HL-60 (cell line): ENCODE results near the gene HNRNPLL.

Source experiments
- DNase-seq, 2 experiments: peaks; one replicate each; pipeline ENCODE4 v3.0.0-alpha.2; 2010 to 2020; ENCODE audit warnings: low read depth in 1 of 2, low spot score in 1 of 2
- H3K27ac ChIP-seq: fragments of 250-450 bp; sonication (Bioruptor Pico); replicated peaks from 2 replicates; pipeline ENCODE4 v1.5.1; 2020; ENCODE audit warnings: mild to moderate bottlenecking, moderate library complexity
- H3K27me3 ChIP-seq: fragments of 250-450 bp; sonication (Bioruptor Pico); 2 replicates; pipeline ENCODE4 v1.5.1; 2021; ENCODE audit warnings: mild to moderate bottlenecking, moderate library complexity; ENCODE audit not compliant: insufficient read depth, poor library complexity, severe bottlenecking
- H3K4me3 ChIP-seq: replicated peaks from 2 replicates; pipeline ENCODE4 v1.5.1; 2011; ENCODE audit warnings: mild to moderate bottlenecking, control low read depth, low read length; ENCODE audit not compliant: insufficient read depth
- CTCF ChIP-seq: IDR thresholded peaks from one replicate; pipeline ENCODE4 v1.5.1; 2011; ENCODE audit warnings: low read length, control low read depth, inconsistent platforms; ENCODE audit not compliant: insufficient read depth
- GABPA ChIP-seq: IDR thresholded peaks from 2 replicates; pipeline ENCODE4 v1.6.1; 2012; ENCODE audit warnings: low read depth
- POLR2AphosphoS5 ChIP-seq: IDR thresholded peaks from 2 replicates; pipeline ENCODE4 v1.6.1; 2012; ENCODE audit warnings: low read depth
- REST ChIP-seq: IDR thresholded peaks from 2 replicates; pipeline ENCODE4 v1.6.1; 2012; ENCODE audit warnings: low read depth; ENCODE audit not compliant: insufficient replicate concordance
- SPI1 ChIP-seq: IDR thresholded peaks from 2 replicates; pipeline ENCODE4 v1.6.1; 2012; ENCODE audit warnings: low read depth, mild to moderate bottlenecking, borderline replicate concordance

The HNRNPLL gene

DNA sequence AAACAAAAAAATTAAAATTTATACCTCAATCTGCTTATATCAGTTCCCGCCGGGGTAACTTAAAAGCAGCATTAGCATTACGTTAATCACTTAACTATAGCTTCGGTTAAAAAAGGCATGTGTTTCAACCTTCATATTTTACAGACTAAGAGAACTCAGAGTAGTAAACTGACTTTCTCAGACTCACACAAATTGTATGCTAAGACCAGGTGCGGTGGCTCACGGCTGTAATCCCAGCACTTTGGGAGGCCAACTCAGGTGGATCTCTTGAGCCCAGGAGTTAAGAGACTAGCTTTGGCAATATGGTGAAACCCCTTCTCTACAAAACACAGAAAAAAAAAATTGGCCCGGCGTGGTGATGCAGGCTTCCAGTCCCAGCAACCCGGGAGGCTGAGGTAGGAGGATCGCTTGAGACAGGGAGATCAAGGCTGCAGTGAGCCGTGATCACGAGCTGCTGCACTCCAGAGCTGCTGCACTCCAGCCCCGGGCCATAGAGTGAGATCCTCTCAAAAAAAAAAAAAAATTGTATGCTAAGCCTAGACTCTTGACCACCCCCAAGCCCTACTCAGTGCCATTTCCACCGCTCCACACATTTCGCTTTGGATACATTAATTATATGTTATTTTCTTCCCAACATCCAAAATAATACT, 2.4 kb downstream of the HNRNPLL start:
- TF ChIP-seq GABPA (no peak), CTCF (no peak), REST (no peak), POLR2AphosphoS5 (no peak), SPI1 (no peak)
- H3K27me3 ChIP-seq, result no peaks in the 10 kb centered on the region
- peak overlapping the region; percentile 66 for H3K4me3 ChIP-seq
- DNase-seq, result no peak
- peak overlapping the region; percentile 93 for H3K27ac ChIP-seq

DNA sequence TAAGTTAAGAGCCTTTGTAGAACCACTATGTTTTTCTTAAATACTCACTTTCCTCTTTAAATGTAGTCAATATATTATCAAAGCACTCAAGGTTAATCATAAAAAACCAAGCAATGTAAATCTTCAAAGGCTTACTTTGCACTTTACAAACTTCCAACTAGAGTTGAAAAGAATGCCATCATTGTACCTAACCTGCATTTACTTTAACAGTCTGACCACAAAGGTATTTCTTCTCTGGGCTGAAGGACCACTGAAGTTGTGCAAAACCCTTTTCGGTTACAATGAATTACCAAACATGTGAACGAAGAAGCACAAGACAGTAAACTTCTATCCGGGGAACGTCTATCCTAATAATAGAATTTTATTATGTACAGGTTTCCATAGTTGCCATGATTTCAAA, 3.0 kb downstream of the HNRNPLL start:
- H3K4me3 ChIP-seq, result peak overlapping the region; percentile 66
- no peaks in the 10 kb centered on the region for H3K27me3 ChIP-seq
- peak overlapping the region; percentile 93 for H3K27ac ChIP-seq
- DNase-seq, result peak in 1 of 2 experiments; percentile 70
- TF ChIP-seq POLR2AphosphoS5 (no peak), REST (no peak), GABPA (no peak), CTCF (no peak), SPI1 (no peak)

DNA sequence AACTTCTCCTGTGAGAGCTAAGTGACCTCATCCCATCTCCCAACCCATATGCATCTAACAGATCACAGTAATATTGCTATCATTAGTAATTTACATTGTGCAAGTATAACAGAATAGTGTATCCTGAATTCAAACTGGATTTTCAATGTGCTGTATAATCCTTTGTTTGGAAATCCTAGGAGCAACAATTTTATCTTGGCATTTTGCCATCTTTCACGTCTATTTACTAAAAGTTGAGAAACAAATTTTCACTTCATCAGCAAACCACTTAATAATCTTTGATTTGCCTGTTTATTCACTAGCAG, 3.8 kb downstream of the HNRNPLL start:
- Histone ChIP-seq H3K27ac (peak overlapping the region; percentile 93), H3K4me3 (no peak overlapping the region), H3K27me3 (no peaks in the 10 kb centered on the region)
- no peak for TF ChIP-seq CTCF
- TF ChIP-seq POLR2AphosphoS5, result no peak
- TF ChIP-seq GABPA, result no peak
- no peak for TF ChIP-seq REST
- TF ChIP-seq SPI1, result no peak
- DNase-seq, result no peak
